Astrocyte (in vitro differentiated cells and primary cell): ENCODE measurements around the gene SLC24A2.

ENCODE experiments used
- CTCF ChIP-seq: IDR thresholded peaks from 2 replicates; pipeline ENCODE4 v1.5.1; 2011; ENCODE audit warnings: low read depth, mild to moderate bottlenecking, inconsistent platforms, low read length, moderate library complexity; ENCODE audit not compliant: insufficient read depth
- EZH2 ChIP-seq: IDR thresholded peaks from 2 replicates; pipeline ENCODE4 v1.6.1; 2012; ENCODE audit warnings: mild to moderate bottlenecking, low read length, inconsistent platforms; ENCODE audit not compliant: insufficient read depth

GRCh38 chr9:19771446-19771845 lies 17.4 kb downstream of the SLC24A2 start:
- TF ChIP-seq EZH2 (no peak), CTCF (no peak)
